SK-MEL-5 (cell line): ENCODE data around the gene TENM3. TPM values are rescaled to one million over a fixed set of nuclear protein-coding genes. Genes with fewer than 3 reads are reported as not detected.
"Not testable (repeated sequence)": the region's sequence is repeated elsewhere in the genome, so short reads cannot be mapped to it uniquely, and the experiment has no call there.

Source experiments
- DNase-seq: peaks from one replicate; pipeline ENCODE4 v3.0.0-alpha.2; 2016; ENCODE audit warnings: low read depth, low spot score
- in situ Hi-C: cut with HindIII; loops from 2 replicates; pipeline ENCODE4 v1.10.0; 2016; ENCODE audit warnings: low sequenced_read_pairs, high pct_unique_total_duplicates, low pct_unique_long_range_greater_than_20kb
- total RNA-seq: library from RNA; depleted of rRNA; stranded (reverse); fragments of >200 nt; shearing (Covaris generic); gene quantifications from 2 replicates; pipeline ENCODE4 v1.2.3, GENCODE V29; 2014

The TENM3 gene
- total RNA-seq, 1 experiment from 2014 or later = 38.1 TPM

- in situ Hi-C loops = no loop called here
- DNase-seq = no peak
These were observed 19.5 kb upstream of the TENM3 start for GRCh38 chr4:182223708-182224107.

- no peak for DNase-seq
- in situ Hi-C loops = no loop called here
These were observed 18.9 kb upstream of the TENM3 start for GRCh38 chr4:182224192-182224850.

- no peak for DNase-seq
- in situ Hi-C loops = no loop called here
These were observed 17.8 kb upstream of the TENM3 start for GRCh38 chr4:182225257-182225852.

GRCh38 chr4:182227611-182228010 is 15.6 kb upstream of the TENM3 start:
- in situ Hi-C loops = no loop called here
- no peak for DNase-seq

- in situ Hi-C loops = no loop called here
- DNase-seq = no peak
These were observed 14.1 kb upstream of the TENM3 start for GRCh38 chr4:182228991-182229577.

GRCh38 chr4:182230256-182230655 is 12.9 kb upstream of the TENM3 start:
- in situ Hi-C loops = no loop called here
- DNase-seq = no peak

GRCh38 chr4:182231080-182231479 is 12.1 kb upstream of the TENM3 start:
- in situ Hi-C loops = no loop called here
- DNase-seq = no peak

- in situ Hi-C loops = no loop called here
- DNase-seq = no peak
These were observed 11.7 kb upstream of the TENM3 start for GRCh38 chr4:182231496-182231895.

GRCh38 chr4:182233310-182234090 is 9.7 kb upstream of the TENM3 start:
- in situ Hi-C loops = no loop called here
- no peak for DNase-seq

- peak; percentile 14 for DNase-seq
- in situ Hi-C loops = no loop called here
These were observed 8.0 kb upstream of the TENM3 start for GRCh38 chr4:182235021-182235795.

GRCh38 chr4:182236186-182236585 is 7.0 kb upstream of the TENM3 start:
- DNase-seq = no peak
- in situ Hi-C loops = no loop called here

GRCh38 chr4:182237010-182237409 is 6.2 kb upstream of the TENM3 start:
- DNase-seq, in situ Hi-C loops: not testable (repeated sequence)

GRCh38 chr4:182238355-182238931 is 4.8 kb upstream of the TENM3 start:
- no peak for DNase-seq
- in situ Hi-C loops = no loop called here

- in situ Hi-C loops = no loop called here
- no peak for DNase-seq
These were observed 2.8 kb upstream of the TENM3 start for GRCh38 chr4:182240161-182241130.

- in situ Hi-C loops, DNase-seq: not testable (repeated sequence)
These were observed 942 bp upstream of the TENM3 start for GRCh38 chr4:182242260-182242659.

- no peak for DNase-seq
- in situ Hi-C loops = no loop called here
These were observed 415 bp upstream of the TENM3 start for GRCh38 chr4:182242787-182243186.
